ENCODE measurements around the gene CFAP298.
"Not testable (repeated sequence)": the region's sequence is repeated elsewhere in the genome, so short reads cannot be mapped to it uniquely, and the experiment has no call there.

The CFAP298 gene

GRCh38 chr21:32566741-32567389 is 45.3 kb downstream of the CFAP298 start:
- DNase-seq (ENCODE audit: low spot score), result no peak

DNA sequence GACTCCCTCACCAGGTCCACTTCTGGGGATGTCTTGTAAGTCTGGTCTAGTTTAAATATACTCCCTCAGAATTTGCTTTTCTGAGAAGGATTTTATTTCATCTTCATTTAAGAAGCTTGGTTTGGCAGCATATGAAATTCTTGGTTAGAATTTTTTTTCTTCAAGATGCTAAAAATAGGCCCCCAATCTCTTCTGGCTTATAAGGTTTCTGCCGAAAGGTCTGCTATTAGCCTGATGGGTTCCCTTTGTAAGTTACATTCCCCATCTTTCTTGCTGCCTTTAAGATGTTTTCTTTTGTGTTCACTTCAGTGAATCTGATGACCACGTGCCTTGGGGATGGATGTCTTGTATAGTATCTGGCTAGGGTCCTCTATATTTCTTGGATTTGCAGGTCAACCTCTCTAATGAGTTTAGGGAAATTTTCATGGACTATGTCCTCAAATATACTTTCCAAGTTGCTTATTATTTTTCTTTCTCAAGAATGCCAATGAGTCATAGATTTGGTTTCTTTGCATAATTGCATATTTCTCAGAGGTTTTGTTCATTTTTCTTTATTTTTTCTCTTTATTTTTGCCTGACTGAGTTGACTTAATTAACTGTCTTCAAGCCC is 46.2 kb downstream of the CFAP298 start:
- DNase-seq (ENCODE audit: low spot score), result no peak

GRCh38 chr21:32562915-32563314 is 49.3 kb downstream of the CFAP298 start:
- no peak for DNase-seq (ENCODE audit: low spot score)

- DNase-seq (ENCODE audit: low spot score), result peak; percentile 25
Observed at GRCh38 chr21:32562426-32562825, 49.8 kb downstream of the CFAP298 start.

GRCh38 chr21:32561476-32561875 is 50.7 kb downstream of the CFAP298 start:
- not testable (repeated sequence) for DNase-seq (ENCODE audit: low spot score)

- DNase-seq (ENCODE audit: low spot score), result no peak
Observed at GRCh38 chr21:32560896-32561295, 51.3 kb downstream of the CFAP298 start.

DNA sequence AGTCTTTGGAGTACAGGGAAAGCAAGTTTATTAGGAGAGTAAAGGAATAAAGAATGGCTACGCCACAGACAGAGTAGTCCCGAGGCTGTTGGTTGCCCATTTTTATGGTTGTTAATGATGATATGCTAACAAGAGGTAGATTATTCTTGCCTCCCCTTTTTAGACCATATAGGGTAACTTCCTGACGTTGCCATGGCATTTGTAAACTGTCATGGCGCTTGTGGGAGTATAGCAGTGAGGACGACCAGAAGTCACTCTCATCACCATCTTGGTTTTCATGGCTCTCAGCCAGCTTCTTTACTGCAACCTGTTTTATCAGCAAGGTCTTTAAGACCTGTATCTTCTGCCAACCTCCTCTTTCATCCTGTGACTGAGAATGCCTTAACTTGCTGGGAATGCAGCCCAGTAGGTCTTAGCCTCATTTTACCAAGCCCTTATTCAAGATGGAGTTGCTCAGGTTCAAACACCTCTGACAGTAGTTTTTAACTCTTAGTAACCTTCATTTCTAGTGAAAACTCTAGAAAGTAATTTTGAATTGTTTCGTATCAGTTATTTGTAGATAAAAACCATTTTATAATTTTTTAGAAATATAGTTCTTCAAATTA is 53.1 kb downstream of the CFAP298 start:
- no peak for DNase-seq (ENCODE audit: low spot score)

GRCh38 chr21:32558106-32558505 is 54.1 kb downstream of the CFAP298 start:
- DNase-seq (ENCODE audit: low spot score), result no peak

GRCh38 chr21:32554832-32555638 is 57.1 kb downstream of the CFAP298 start:
- DNase-seq (ENCODE audit: low spot score), result no peak

DNA sequence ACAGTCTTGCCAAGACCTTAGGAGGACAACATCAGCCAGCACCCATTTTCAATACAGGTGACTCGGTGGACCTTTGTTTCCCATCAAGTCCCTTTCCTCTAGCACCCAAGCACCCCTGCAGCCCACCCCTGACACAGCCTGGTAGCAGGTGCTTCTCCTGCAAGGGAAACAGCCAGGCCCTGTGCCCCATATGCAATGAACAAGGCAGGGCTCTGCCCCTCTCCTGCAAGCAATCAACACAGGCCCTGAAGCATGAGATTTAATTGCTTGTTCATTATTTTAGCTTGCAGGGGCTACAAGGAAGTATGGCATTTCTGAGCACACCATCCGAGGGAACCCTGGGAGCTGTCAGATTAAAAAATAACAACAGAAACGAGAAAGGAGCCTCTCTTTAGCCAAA is 62.3 kb downstream of the CFAP298 start:
- no peak for DNase-seq (ENCODE audit: low spot score)

- DNase-seq (ENCODE audit: low spot score), result no peak
Observed at GRCh38 chr21:32549440-32549839, 62.7 kb downstream of the CFAP298 start.
